ENCODE results near the gene NDC1. TPM values are rescaled to one million over a fixed set of nuclear protein-coding genes. Genes with fewer than 3 reads are reported as not detected.

The NDC1 gene
- total RNA-seq, 1 donor from 2014 or later = 14.8 TPM

- DNase-seq (ENCODE audit: low read depth) (no peak), FAIRE-seq (no peak)
- no peak overlapping the region for H2AFZ ChIP-seq (ENCODE audit: low read depth, low read length)
- H3K27me3 ChIP-seq (ENCODE audit: insufficient read depth, low read length) = no peaks in the 10 kb centered on the region
- H3K36me3 Mint-ChIP-seq (ENCODE audit: low read depth, unreplicated experiment) = no peaks in the 10 kb centered on the region
- no peak for TF ChIP-seq EZH2 (IDR thresholded peaks at IDR 0.05; ENCODE audit: insufficient read depth, low read length)
- TF ChIP-seq CTCF (IDR thresholded peaks at IDR 0.05; ENCODE audit: insufficient read depth, low read depth, low read length) = no peak
- H3K9ac ChIP-seq (ENCODE audit: low read length) = no peak overlapping the region
- peaks cover 53% of the 10 kb centered on the region for H3K79me2 ChIP-seq (ENCODE audit: insufficient read depth, low read length)
- peaks cover 23% of the 10 kb centered on the region for H3K4me1 ChIP-seq (ENCODE audit: insufficient read depth, low read length)
- no peaks in the 10 kb centered on the region for H3K9me3 Mint-ChIP-seq (ENCODE audit: unreplicated experiment)
- peaks cover 5% of the 10 kb centered on the region for H4K20me1 ChIP-seq (ENCODE audit: insufficient read depth, low read length)
- H3K27me3 Mint-ChIP-seq (ENCODE audit: low read depth, unreplicated experiment) = no peaks in the 10 kb centered on the region
- no peak overlapping the region for H3K27ac ChIP-seq (ENCODE audit: low read depth, low read length)
- H3K4me3 Mint-ChIP-seq (ENCODE audit: unreplicated experiment) = no peak overlapping the region
- no peaks in the 10 kb centered on the region for H3K36me3 ChIP-seq (ENCODE audit: insufficient read depth, low read length)
- H3K9me3 ChIP-seq (ENCODE audit: insufficient read depth, low read depth, low read length) = no peaks in the 10 kb centered on the region
- no peak overlapping the region for H3K27ac Mint-ChIP-seq (ENCODE audit: unreplicated experiment)
- no peak overlapping the region for H3K4me2 ChIP-seq (ENCODE audit: low read length)
- H3K4me1 Mint-ChIP-seq (ENCODE audit: low read depth, unreplicated experiment) = no peaks in the 10 kb centered on the region
- H3K4me3 ChIP-seq (ENCODE audit: insufficient read depth, low read depth, low read length) = no peak overlapping the region
Observed at GRCh38 chr1:53834776-53835175, 3.3 kb downstream of the NDC1 start.

GRCh38 chr1:53833393-53833792 lies 4.7 kb downstream of the NDC1 start:
- no peaks in the 10 kb centered on the region for H3K9me3 ChIP-seq (ENCODE audit: insufficient read depth, low read depth, low read length)
- H3K4me2 ChIP-seq (ENCODE audit: low read length) = no peak overlapping the region
- no peak overlapping the region for H2AFZ ChIP-seq (ENCODE audit: low read depth, low read length)
- no peak overlapping the region for H3K27ac ChIP-seq (ENCODE audit: low read depth, low read length)
- Mint-ChIP-seq H3K9me3 (ENCODE audit: unreplicated experiment) (no peaks in the 10 kb centered on the region), H3K36me3 (ENCODE audit: low read depth, unreplicated experiment) (no peaks in the 10 kb centered on the region), H3K4me1 (ENCODE audit: low read depth, unreplicated experiment) (no peaks in the 10 kb centered on the region), H3K27ac (ENCODE audit: unreplicated experiment) (no peak overlapping the region), H3K27me3 (ENCODE audit: low read depth, unreplicated experiment) (no peaks in the 10 kb centered on the region), H3K4me3 (ENCODE audit: unreplicated experiment) (no peak overlapping the region)
- no peak for DNase-seq (ENCODE audit: low read depth)
- H4K20me1 ChIP-seq (ENCODE audit: insufficient read depth, low read length) = peaks cover 5% of the 10 kb centered on the region
- no peak overlapping the region for H3K9ac ChIP-seq (ENCODE audit: low read length)
- peaks cover 23% of the 10 kb centered on the region for H3K4me1 ChIP-seq (ENCODE audit: insufficient read depth, low read length)
- H3K79me2 ChIP-seq (ENCODE audit: insufficient read depth, low read length) = peaks cover 53% of the 10 kb centered on the region
- no peak overlapping the region for H3K4me3 ChIP-seq (ENCODE audit: insufficient read depth, low read depth, low read length)
- no peak for FAIRE-seq
- H3K27me3 ChIP-seq (ENCODE audit: insufficient read depth, low read length) = no peaks in the 10 kb centered on the region
- no peaks in the 10 kb centered on the region for H3K36me3 ChIP-seq (ENCODE audit: insufficient read depth, low read length)
- TF ChIP-seq EZH2 (IDR thresholded peaks at IDR 0.05; ENCODE audit: insufficient read depth, low read length) (no peak), CTCF (IDR thresholded peaks at IDR 0.05; ENCODE audit: insufficient read depth, low read depth, low read length) (no peak)

DNA sequence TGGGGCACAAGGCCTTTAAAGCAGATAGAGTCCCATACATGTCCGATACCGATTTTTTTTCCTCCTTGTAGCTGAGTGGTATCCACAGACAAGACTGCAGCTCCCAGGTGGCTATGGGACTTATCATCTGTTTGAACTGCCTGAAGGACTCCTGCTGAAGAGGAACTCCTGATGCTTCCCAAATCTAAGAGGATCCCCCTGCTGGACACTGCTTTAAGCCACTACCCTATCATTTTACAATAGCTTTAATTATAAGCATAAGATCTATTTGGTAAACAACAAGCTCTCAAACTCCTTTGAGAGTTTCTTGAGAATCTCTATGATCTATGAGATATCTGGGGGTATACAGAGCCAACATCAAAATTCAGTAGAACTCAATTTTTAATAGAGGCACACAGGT lies 11.7 kb downstream of the NDC1 start:
- no peaks in the 10 kb centered on the region for H3K27me3 Mint-ChIP-seq (ENCODE audit: low read depth, unreplicated experiment)
- H3K27me3 ChIP-seq (ENCODE audit: insufficient read depth, low read length) = no peaks in the 10 kb centered on the region
- TF ChIP-seq EZH2 (IDR thresholded peaks at IDR 0.05; ENCODE audit: insufficient read depth, low read length) = no peak
- TF ChIP-seq CTCF (IDR thresholded peaks at IDR 0.05; ENCODE audit: insufficient read depth, low read depth, low read length) = peak; percentile 11
- no peaks in the 10 kb centered on the region for H3K4me1 Mint-ChIP-seq (ENCODE audit: low read depth, unreplicated experiment)
- FAIRE-seq = no peak
- H3K36me3 ChIP-seq (ENCODE audit: insufficient read depth, low read length) = peaks cover 9% of the 10 kb centered on the region
- peaks cover 3% of the 10 kb centered on the region for H3K79me2 ChIP-seq (ENCODE audit: insufficient read depth, low read length)
- H3K27ac ChIP-seq (ENCODE audit: low read depth, low read length) = no peak overlapping the region
- no peaks in the 10 kb centered on the region for H3K36me3 Mint-ChIP-seq (ENCODE audit: low read depth, unreplicated experiment)
- H3K4me3 ChIP-seq (ENCODE audit: insufficient read depth, low read depth, low read length) = no peak overlapping the region
- no peak overlapping the region for H3K4me2 ChIP-seq (ENCODE audit: low read length)
- peaks cover 4% of the 10 kb centered on the region for H4K20me1 ChIP-seq (ENCODE audit: insufficient read depth, low read length)
- no peaks in the 10 kb centered on the region for H3K9me3 ChIP-seq (ENCODE audit: insufficient read depth, low read depth, low read length)
- no peak overlapping the region for H3K9ac ChIP-seq (ENCODE audit: low read length)
- no peaks in the 10 kb centered on the region for H3K9me3 Mint-ChIP-seq (ENCODE audit: unreplicated experiment)
- no peak overlapping the region for H2AFZ ChIP-seq (ENCODE audit: low read depth, low read length)
- DNase-seq (ENCODE audit: low read depth) = no peak
- no peaks in the 10 kb centered on the region for H3K4me1 ChIP-seq (ENCODE audit: insufficient read depth, low read length)
- H3K27ac Mint-ChIP-seq (ENCODE audit: unreplicated experiment) = no peak overlapping the region
- H3K4me3 Mint-ChIP-seq (ENCODE audit: unreplicated experiment) = no peak overlapping the region
